ENCODE results near the gene SUGT1. TPM values are rescaled to one million over a fixed set of nuclear protein-coding genes. Genes with fewer than 3 reads are reported as not detected.
"Not testable (repeated sequence)": the region's sequence is repeated elsewhere in the genome, so short reads cannot be mapped to it uniquely, and the experiment has no call there.

The SUGT1 gene
- total and polyA plus RNA-seq, 8 donors = 43.5 to 65.0 (median 51.2) TPM

- H3K27me3 ChIP-seq = no peaks in the 10 kb centered on the region
- H3K4me1 ChIP-seq = peaks cover 0 to 2% of the 10 kb centered on the region in 2 donors
- no peak overlapping the region for H3K4me3 ChIP-seq
- ATAC-seq (no peak), DNase-seq (no peak)
- no peak for TF ChIP-seq CTCF (IDR thresholded peaks at IDR 0.05)
- intact Hi-C loops (cut with DNase I) = no loop called here
- peaks cover 0 to 2% of the 10 kb centered on the region in 2 donors for H3K36me3 ChIP-seq
- no peak overlapping the region for H3K27ac ChIP-seq
- H3K9me3 ChIP-seq = no peaks in the 10 kb centered on the region
These were observed 43.9 kb downstream of the SUGT1 start for GRCh38 chr13:52696566-52696965.

GRCh38 chr13:52701728-52702465 is 49.3 kb downstream of the SUGT1 start:
- Histone ChIP-seq H3K27me3 (no peaks in the 10 kb centered on the region), H3K27ac (no peak overlapping the region), H3K4me3 (no peak overlapping the region), H3K9me3 (no peaks in the 10 kb centered on the region), H3K36me3 (no peaks in the 10 kb centered on the region), H3K4me1 (no peaks in the 10 kb centered on the region)
- DNase-seq = no peak
- no peak for ATAC-seq
- TF ChIP-seq CTCF (IDR thresholded peaks at IDR 0.05) = no peak
- intact Hi-C loops (cut with DNase I) = no loop called here

- ATAC-seq = no peak
- Histone ChIP-seq H3K4me1 (no peaks in the 10 kb centered on the region), H3K27ac (no peak overlapping the region), H3K27me3 (no peaks in the 10 kb centered on the region), H3K9me3 (no peaks in the 10 kb centered on the region), H3K4me3 (no peak overlapping the region), H3K36me3 (no peaks in the 10 kb centered on the region)
- intact Hi-C loops (cut with DNase I) = no loop called here
- no peak for DNase-seq
- TF ChIP-seq CTCF (IDR thresholded peaks at IDR 0.05) = no peak
These were observed 50.8 kb downstream of the SUGT1 start for GRCh38 chr13:52703482-52703881.

- Histone ChIP-seq H3K36me3 (no peaks in the 10 kb centered on the region), H3K27me3 (no peaks in the 10 kb centered on the region), H3K9me3 (no peaks in the 10 kb centered on the region), H3K4me1 (no peaks in the 10 kb centered on the region), H3K4me3 (no peak overlapping the region), H3K27ac (no peak overlapping the region)
- no peak for TF ChIP-seq CTCF (IDR thresholded peaks at IDR 0.05)
- ATAC-seq = no peak
- intact Hi-C loops (cut with DNase I) = no loop called here
- no peak for DNase-seq
These were observed 53.4 kb downstream of the SUGT1 start for GRCh38 chr13:52706081-52706480.

GRCh38 chr13:52707375-52707774 is 54.7 kb downstream of the SUGT1 start:
- Histone ChIP-seq H3K36me3 (no peaks in the 10 kb centered on the region), H3K9me3 (no peaks in the 10 kb centered on the region), H3K4me3 (no peak overlapping the region), H3K27ac (no peak overlapping the region), H3K27me3 (no peaks in the 10 kb centered on the region), H3K4me1 (no peaks in the 10 kb centered on the region)
- TF ChIP-seq CTCF (IDR thresholded peaks at IDR 0.05) = no peak
- DNase-seq (no peak), ATAC-seq (no peak)
- intact Hi-C loops (cut with DNase I) = no loop called here

DNA sequence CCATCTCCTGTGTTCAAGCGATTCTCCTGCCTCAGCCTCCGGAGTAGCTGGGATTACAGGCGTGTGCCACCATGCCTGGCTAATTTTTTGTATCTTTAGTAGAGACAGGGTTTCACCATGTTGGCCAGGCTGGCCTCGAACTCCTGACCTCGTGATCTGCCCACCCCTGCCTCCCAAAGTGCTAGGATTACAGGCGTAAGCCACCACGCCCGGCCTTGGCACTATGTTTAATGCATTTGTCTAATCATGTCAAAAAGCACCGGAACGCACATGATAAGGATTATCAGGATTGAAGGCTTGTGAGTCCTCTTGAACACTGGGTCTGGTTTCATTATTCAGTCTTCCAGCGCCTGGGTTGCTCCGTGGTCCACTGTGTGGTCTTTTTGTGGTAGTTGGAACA is 55.6 kb downstream of the SUGT1 start:
- H3K27me3 ChIP-seq; H3K27ac ChIP-seq; DNase-seq; H3K36me3 ChIP-seq; H3K4me3 ChIP-seq; H3K4me1 ChIP-seq; ATAC-seq; H3K9me3 ChIP-seq; intact Hi-C loops (cut with DNase I): not testable (repeated sequence)
